H1 (cell line): Measurements from ENCODE around the gene LENG9. TPM values are rescaled to one million over a fixed set of nuclear protein-coding genes. Genes with fewer than 3 reads are reported as not detected.

ENCODE experiments used
- KDM5A ChIP-seq: fragments of 200-600 bp; IDR thresholded peaks from 2 replicates; pipeline ENCODE4 v1.7.1; 2012; ENCODE audit warnings: mild to moderate bottlenecking, low read length, inconsistent platforms, mixed read lengths
- polyA plus RNA-seq, 7 experiments: library from polyadenylated mRNA; depleted of rRNA in 3 of 7; stranded (reverse) in 5 of 7; unstranded in 2 of 7; fragments of >200 nt in 5 of 7; fragments of 200-250 nt in 2 of 7; gene quantifications; 1 replicate in 5 of 7; 2 replicates in 1 of 7; 4 replicates in 1 of 7; pipeline versions ENCODE4 v1.2.1 to v1.2.3, GENCODE V29; 2011 to 2013; ENCODE audit warnings: missing spikeins in 2 of 7, mixed read lengths in 2 of 7
- total RNA-seq: library from RNA; stranded (reverse); fragmentation: NEBNext Ultra II Directional; extraction: Animal tissue kit (Norgen Biotek cat#: 25700); gene quantifications from 2 replicates; pipeline ENCODE4 v1.2.1, GENCODE V29; 2021

The LENG9 gene
- total and polyA plus RNA-seq, 2 of the 8 experiments (the other 6 are each of a cell fraction or from before 2014, with no cell fraction given): 1.6 to 3.9 TPM

- no peak for TF ChIP-seq KDM5A
These were observed 22.9 kb downstream of the LENG9 start (continued) for GRCh38 chr19:54440641-54441040.
